ENCODE measurements around the gene EIF2B2.
A peak's percentile ranks its signal among the peaks of the same experiment; 100 is the strongest.

EIF2B2 gene

GRCh38 chr14:75046275-75046674, 43.6 kb downstream of the EIF2B2 start:
- no peak for DNase-seq

- no peak for DNase-seq
Observed at GRCh38 chr14:75046899-75047298, 44.2 kb downstream of the EIF2B2 start.

GRCh38 chr14:75047506-75047905, 44.8 kb downstream of the EIF2B2 start:
- DNase-seq: no peak

GRCh38 chr14:75048101-75048500, 45.4 kb downstream of the EIF2B2 start:
- no peak for DNase-seq

GRCh38 chr14:75049136-75049535, 46.4 kb downstream of the EIF2B2 start:
- no peak for DNase-seq

- no peak for DNase-seq
Observed at GRCh38 chr14:75049731-75050201, 47.0 kb downstream of the EIF2B2 start.

GRCh38 chr14:75050852-75051555, 48.3 kb downstream of the EIF2B2 start, which contains the start of gene MLH3:
Gene MLH3, minus strand, starts transcription at chr14:75051467. Its CDS starts 1,812 bp downstream, at chr14:75049655.
- peak; percentile 87 for DNase-seq

- no peak for DNase-seq
Observed at GRCh38 chr14:75051556-75051899, 48.8 kb downstream of the EIF2B2 start.

- no peak for DNase-seq
Observed at GRCh38 chr14:75053396-75054291, 50.9 kb downstream of the EIF2B2 start.

GRCh38 chr14:75054421-75054820, 51.7 kb downstream of the EIF2B2 start:
- no peak for DNase-seq

- no peak for DNase-seq
Observed at GRCh38 chr14:75059642-75060041, 56.9 kb downstream of the EIF2B2 start.

- no peak for DNase-seq
Observed at GRCh38 chr14:75060420-75060819, 57.7 kb downstream of the EIF2B2 start.
